SK-N-MC (cell line): Measurements from ENCODE around the gene AGPAT2.

Experiments
- DNase-seq: peaks from one replicate; pipeline ENCODE4 v3.0.0-alpha.2; 2011; ENCODE audit warnings: low read depth, low spot score
- H3K27ac ChIP-seq: fragments of 200-600 bp; sonication (generic); 2 replicates; pipeline ENCODE4 v1.5.1; 2016; ENCODE audit warnings: mixed run types
- H3K36me3 ChIP-seq: fragments of 200-600 bp; sonication (generic); 2 replicates; pipeline ENCODE4 v1.6.1; 2017; ENCODE audit warnings: antibody characterized with exemption, low read length, mixed read lengths; ENCODE audit not compliant: insufficient read depth
- H3K4me3 ChIP-seq: fragments of 200-600 bp; sonication (generic); 2 replicates; pipeline ENCODE4 v1.5.1; 2016
- H3K9ac ChIP-seq: fragments of 200-600 bp; sonication (generic); 2 replicates; pipeline ENCODE4 v1.8.0; 2017; ENCODE audit warnings: mixed run types, mixed read lengths; ENCODE audit not compliant: insufficient read length
- H3K9me3 ChIP-seq: fragments of 200-600 bp; sonication (generic); 2 replicates; pipeline ENCODE4 v1.6.1; 2017; ENCODE audit warnings: low read depth, mild to moderate bottlenecking, antibody characterized with exemption, low read length, moderate library complexity, mixed read lengths
- EZH2 ChIP-seq: fragments of 200-600 bp; sonication (generic); IDR thresholded peaks from one replicate; pipeline ENCODE4 v1.6.1; 2017; ENCODE audit warnings: antibody characterized with exemption
- FOXP2 ChIP-seq: optimal IDR thresholded peaks from 2 replicates; pipeline ENCODE3; 2011; ENCODE audit warnings: mild to moderate bottlenecking, moderate library complexity; ENCODE audit not compliant: insufficient read depth; ENCODE audit errors: extremely low read length, control extremely low read depth
- POLR2AphosphoS5 ChIP-seq: IDR thresholded peaks from 2 replicates; pipeline ENCODE4 v1.6.1; 2012; ENCODE audit warnings: mild to moderate bottlenecking, low read depth, low read length, borderline replicate concordance

AGPAT2 gene

GRCh38 chr9:136683173-136683745, 4.0 kb downstream of the AGPAT2 start:
- Histone ChIP-seq H3K4me3 (no peak overlapping the region), H3K36me3 (no peaks in the 10 kb centered on the region), H3K9ac (no peak overlapping the region), H3K27ac (no peak overlapping the region), H3K9me3 (no peaks in the 10 kb centered on the region)
- no peak for DNase-seq
- TF ChIP-seq EZH2, result no peak
- no peak for TF ChIP-seq POLR2AphosphoS5
- TF ChIP-seq FOXP2, result no peak

GRCh38 chr9:136682710-136683109, 4.5 kb downstream of the AGPAT2 start:
- H3K9ac ChIP-seq, result no peak overlapping the region
- DNase-seq, result no peak
- no peak overlapping the region for H3K27ac ChIP-seq
- no peaks in the 10 kb centered on the region for H3K9me3 ChIP-seq
- TF ChIP-seq FOXP2 (no peak), POLR2AphosphoS5 (no peak), EZH2 (no peak)
- H3K4me3 ChIP-seq, result no peak overlapping the region
- no peaks in the 10 kb centered on the region for H3K36me3 ChIP-seq

GRCh38 chr9:136681945-136682699, 5.1 kb downstream of the AGPAT2 start:
- H3K9ac ChIP-seq, result no peak overlapping the region
- H3K4me3 ChIP-seq, result no peak overlapping the region
- no peaks in the 10 kb centered on the region for H3K9me3 ChIP-seq
- no peak for DNase-seq
- no peak overlapping the region for H3K27ac ChIP-seq
- H3K36me3 ChIP-seq, result no peaks in the 10 kb centered on the region
- no peak for TF ChIP-seq EZH2
- no peak for TF ChIP-seq POLR2AphosphoS5
- no peak for TF ChIP-seq FOXP2

GRCh38 chr9:136681029-136681428, 6.2 kb downstream of the AGPAT2 start:
- Histone ChIP-seq H3K27ac (no peak overlapping the region), H3K9ac (no peak overlapping the region)
- TF ChIP-seq EZH2 (no peak), POLR2AphosphoS5 (no peak), FOXP2 (no peak)

GRCh38 chr9:136679431-136679941, 7.8 kb downstream of the AGPAT2 start:
- H3K27ac ChIP-seq, result 0 out of 2 replicates have a peak overlapping the region, but pooled peaks have one; percentile 57
- peak overlapping the region; percentile 69 for H3K4me3 ChIP-seq
- no peaks in the 10 kb centered on the region for H3K36me3 ChIP-seq
- no peak for DNase-seq
- H3K9me3 ChIP-seq, result no peaks in the 10 kb centered on the region
- no peak overlapping the region for H3K9ac ChIP-seq
- no peak for TF ChIP-seq POLR2AphosphoS5
- peak; percentile 66 for TF ChIP-seq FOXP2

More at GRCh38 chr9:136681029-136681428, 6.2 kb downstream of the AGPAT2 start:
- DNase-seq, result no peak
- Histone ChIP-seq H3K4me3 (no peak overlapping the region), H3K9me3 (no peaks in the 10 kb centered on the region), H3K36me3 (no peaks in the 10 kb centered on the region)

- H3K9ac ChIP-seq, result no peak overlapping the region
- H3K9me3 ChIP-seq, result no peaks in the 10 kb centered on the region
- DNase-seq, result no peak
- no peak overlapping the region for H3K4me3 ChIP-seq
- H3K36me3 ChIP-seq, result no peaks in the 10 kb centered on the region
- no peak overlapping the region for H3K27ac ChIP-seq
- no peak for TF ChIP-seq POLR2AphosphoS5
- TF ChIP-seq FOXP2, result no peak
Measured at GRCh38 chr9:136678624-136679023, 8.6 kb downstream of the AGPAT2 start.

GRCh38 chr9:136678034-136678433, 9.2 kb downstream of the AGPAT2 start:
- no peaks in the 10 kb centered on the region for H3K36me3 ChIP-seq
- TF ChIP-seq EZH2, result no peak
- TF ChIP-seq POLR2AphosphoS5, result no peak
- TF ChIP-seq FOXP2, result no peak

GRCh38 chr9:136676920-136677686, 10.2 kb downstream of the AGPAT2 start:
- H3K36me3 ChIP-seq, result no peaks in the 10 kb centered on the region
- no peak overlapping the region for H3K27ac ChIP-seq
- TF ChIP-seq FOXP2, result no peak
- no peak for TF ChIP-seq POLR2AphosphoS5
- TF ChIP-seq EZH2, result no peak
- H3K9me3 ChIP-seq, result no peaks in the 10 kb centered on the region
- no peak overlapping the region for H3K4me3 ChIP-seq
- DNase-seq, result no peak
- no peak overlapping the region for H3K9ac ChIP-seq

More at GRCh38 chr9:136678034-136678433, 9.2 kb downstream of the AGPAT2 start:
- no peak overlapping the region for H3K27ac ChIP-seq
- no peaks in the 10 kb centered on the region for H3K9me3 ChIP-seq
- no peak overlapping the region for H3K9ac ChIP-seq
- no peak for DNase-seq
- H3K4me3 ChIP-seq, result no peak overlapping the region
